GM18526 (cell line): ENCODE results near the gene CCDC194.

Experiments used
- POLR2A ChIP-seq: IDR thresholded peaks from 3 replicates; pipeline ENCODE4 v1.6.1; 2011; ENCODE audit not compliant: insufficient read length; ENCODE audit errors: extremely low read depth

CCDC194 gene

DNA sequence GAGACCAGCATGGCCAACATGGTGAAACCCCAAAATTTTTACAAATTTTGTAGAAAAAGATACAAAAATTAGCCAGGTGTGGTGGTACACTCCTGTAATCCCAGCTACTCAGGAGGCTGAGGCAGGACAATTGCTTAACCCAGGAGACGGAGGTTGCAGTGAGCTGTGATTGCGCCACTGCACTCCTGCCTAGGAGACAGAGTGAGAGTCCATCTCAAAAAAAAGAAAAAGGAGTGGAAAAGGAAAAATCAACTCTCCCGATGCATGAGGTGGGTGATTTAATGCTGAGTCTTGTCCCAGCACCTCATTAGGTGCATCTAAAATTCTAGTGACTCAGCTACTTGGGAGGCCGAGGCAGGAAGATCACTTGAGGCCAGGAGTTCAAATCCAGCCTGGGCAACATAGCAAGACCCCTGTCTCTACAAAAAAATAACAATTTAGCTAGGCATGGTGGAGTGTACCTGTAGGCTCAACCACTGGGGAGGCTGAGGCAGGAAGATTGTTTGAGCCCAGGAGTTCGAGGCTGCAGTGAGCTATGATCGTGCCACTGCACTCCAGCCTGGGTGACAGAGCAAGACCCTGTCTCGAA, 36.8 kb downstream of the CCDC194 start:
- TF ChIP-seq POLR2A, result no peak

DNA sequence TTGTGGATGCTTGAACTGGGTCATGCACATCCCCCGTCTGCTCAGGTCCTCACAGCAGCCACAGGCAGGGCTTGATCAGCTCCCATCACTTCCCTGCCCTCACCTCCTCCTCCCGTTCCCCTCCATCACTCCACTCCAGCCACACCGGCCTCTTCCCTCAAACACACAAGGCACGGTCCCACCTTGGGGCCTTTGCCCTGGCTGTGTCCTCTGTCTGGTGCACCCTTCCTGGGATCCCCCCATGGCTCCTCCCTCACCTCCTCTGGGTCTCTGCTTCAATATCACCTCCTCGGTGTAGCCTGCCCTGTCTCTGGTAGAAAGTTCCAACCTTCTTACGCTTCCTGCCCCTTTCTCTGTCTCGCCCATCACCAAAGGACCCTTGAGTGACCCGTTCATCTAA, 40.6 kb downstream of the CCDC194 start:
- TF ChIP-seq POLR2A, result no peak

DNA sequence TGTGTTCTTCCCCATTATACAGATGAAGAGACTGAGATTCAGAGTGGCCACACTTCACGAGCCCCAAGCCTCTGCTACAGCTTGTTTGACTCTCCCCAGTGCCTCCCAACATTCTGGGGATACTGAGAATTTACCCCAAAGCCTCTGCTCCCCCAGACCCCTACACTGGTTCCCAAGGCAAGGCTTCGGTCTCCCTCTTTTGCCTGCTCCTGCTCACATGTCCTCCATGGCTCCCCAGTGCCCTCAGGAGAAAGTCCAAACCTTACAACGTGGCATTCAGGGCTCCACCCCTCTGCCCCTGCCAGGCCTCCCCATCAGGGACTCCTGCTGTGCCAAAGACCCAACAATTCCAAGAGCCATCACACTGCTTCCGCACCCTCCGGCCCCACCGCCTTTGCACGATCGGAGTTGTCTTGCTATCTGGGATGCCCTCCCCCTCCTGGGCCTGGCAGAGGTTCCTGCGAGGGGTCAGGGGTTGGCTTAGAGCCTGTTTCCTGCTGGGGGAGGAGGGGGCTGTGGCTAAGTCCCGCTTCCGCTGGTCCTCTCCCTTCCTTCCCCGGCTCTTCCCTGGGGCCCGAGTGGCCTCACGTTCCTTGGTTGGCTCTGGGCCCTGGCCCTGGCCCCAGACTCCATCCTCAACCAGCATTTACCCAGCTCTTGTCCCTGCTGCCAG, 41.3 kb downstream of the CCDC194 start:
- no peak for TF ChIP-seq POLR2A

DNA sequence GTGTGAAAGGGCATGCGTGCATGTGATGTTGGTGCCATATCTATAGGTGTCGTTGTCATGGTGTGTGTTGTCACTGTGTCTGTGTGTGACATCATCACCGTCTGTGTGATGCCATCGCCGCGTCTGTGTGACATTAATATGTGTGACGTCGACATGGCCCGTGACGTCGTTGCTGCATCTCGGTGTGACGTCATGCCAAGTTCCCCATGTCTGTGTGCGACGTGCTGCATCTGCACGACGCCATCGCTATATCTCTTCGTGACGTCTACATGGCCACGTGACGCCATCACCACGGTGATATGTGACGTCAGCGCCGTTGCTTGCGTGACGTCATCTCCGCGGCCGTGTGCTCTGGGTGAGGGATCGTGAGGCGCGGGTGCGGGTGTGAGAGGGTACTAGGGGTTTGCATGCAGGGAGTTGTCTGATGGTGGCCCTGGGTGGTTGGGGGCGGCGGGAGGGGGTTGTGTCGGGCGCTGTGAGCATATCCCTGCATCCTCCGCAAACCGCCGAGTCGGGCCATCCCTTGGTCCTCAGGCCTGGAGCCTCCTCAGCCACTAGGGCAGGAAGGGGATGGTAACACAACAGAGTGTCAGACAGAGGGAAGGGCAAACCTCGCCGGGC, 42.1 kb downstream of the CCDC194 start:
- no peak for TF ChIP-seq POLR2A

DNA sequence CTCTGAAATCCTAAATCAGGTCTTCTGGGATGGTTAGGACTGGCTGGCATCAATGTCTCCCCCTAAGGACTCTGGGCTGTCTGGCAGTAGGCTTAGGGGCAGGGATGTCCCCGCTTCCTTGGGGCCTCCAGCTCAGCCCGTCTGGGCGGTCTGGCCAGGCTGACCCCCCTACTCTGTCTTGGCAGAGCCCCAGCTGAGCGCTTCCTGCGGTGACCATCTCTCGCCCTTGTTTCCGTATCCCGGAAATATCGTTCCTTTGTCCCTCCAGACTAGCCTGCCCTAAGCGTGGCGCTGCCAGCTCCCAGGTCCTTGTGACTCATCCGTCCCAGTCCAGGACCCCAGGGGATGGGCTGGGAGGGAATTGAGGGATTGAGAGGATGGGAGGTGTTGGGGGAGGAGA, 45.3 kb downstream of the CCDC194 start:
- TF ChIP-seq POLR2A, result no peak

DNA sequence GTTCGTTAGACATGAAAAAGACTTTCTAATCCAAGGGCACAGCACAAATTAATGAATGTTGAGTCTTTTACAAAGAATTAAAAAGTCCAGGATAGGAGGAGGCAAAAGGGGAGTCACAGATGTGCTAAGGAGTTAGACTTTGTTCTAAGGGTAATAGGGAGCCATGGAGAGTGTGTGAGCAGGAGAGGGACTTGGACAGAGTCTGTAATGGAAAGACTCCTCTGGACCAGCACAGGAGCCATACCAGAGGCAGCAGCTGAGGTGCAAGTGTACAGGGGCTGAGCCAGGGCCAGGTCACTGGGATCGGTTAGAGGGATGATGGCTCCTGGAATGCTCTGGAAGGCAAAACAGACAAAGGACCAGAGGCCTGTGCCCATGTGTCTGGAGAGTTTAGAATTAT, 46.1 kb downstream of the CCDC194 start:
- TF ChIP-seq POLR2A, result no peak

GRCh38 chr19:17347361-17347760, 46.6 kb downstream of the CCDC194 start:
- TF ChIP-seq POLR2A, result no peak

DNA sequence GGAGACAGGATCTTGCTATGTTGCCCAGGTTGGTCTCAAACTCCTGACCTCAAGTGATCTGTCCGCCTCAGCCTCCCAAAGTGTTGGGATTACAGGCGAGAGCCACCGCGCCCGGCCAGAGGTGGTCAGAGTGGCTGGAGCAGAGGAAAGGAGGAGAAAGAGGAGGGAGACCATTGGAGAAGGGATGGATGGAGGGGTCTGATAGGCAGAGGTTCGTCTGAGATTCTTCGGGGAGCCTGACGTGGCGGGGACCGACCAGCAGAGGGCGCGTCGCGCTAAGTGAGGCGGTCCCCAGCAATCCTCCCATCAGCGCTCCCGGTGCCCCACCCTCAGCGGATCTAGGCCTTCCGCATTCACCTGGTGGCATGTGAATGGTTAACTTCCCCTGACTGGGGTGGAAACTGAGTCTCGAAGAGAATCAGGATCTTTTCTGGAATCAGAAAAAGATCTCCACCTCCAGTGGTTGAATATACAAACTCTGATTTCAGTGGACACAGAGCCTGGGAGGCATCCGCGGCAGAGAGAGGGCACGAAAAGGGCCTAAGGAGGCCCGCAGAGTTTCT, 47.8 kb downstream of the CCDC194 start:
- TF ChIP-seq POLR2A, result no peak

GRCh38 chr19:17341845-17342244, 52.2 kb downstream of the CCDC194 start:
- no peak for TF ChIP-seq POLR2A

DNA sequence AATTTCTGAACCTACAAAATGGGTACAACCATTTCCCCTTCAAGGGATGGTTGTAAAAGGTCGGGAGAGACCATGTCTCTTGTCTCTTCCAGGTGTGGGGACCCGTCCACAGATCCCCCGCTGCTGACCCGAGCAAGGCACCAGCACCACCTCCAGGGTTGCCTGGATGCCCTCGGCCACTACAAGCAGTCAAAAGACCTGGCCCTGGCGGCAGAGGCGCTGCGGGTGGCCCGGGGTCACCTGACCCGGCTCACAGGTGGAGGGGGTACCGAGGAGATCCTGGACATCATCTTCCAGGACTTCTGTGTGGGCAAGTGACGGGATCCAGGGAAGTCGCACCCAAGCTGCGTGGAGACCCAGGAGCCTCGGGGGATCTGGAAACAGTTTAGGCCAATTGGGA, 52.6 kb downstream of the CCDC194 start:
- no peak for TF ChIP-seq POLR2A

- no peak for TF ChIP-seq POLR2A
Measured at GRCh38 chr19:17340871-17341357, 53.1 kb downstream of the CCDC194 start.
